ENCODE data around the gene STK31.
"Not testable (repeated sequence)": the region's sequence is repeated elsewhere in the genome, so short reads cannot be mapped to it uniquely, and the experiment has no call there.

Gene STK31

DNA sequence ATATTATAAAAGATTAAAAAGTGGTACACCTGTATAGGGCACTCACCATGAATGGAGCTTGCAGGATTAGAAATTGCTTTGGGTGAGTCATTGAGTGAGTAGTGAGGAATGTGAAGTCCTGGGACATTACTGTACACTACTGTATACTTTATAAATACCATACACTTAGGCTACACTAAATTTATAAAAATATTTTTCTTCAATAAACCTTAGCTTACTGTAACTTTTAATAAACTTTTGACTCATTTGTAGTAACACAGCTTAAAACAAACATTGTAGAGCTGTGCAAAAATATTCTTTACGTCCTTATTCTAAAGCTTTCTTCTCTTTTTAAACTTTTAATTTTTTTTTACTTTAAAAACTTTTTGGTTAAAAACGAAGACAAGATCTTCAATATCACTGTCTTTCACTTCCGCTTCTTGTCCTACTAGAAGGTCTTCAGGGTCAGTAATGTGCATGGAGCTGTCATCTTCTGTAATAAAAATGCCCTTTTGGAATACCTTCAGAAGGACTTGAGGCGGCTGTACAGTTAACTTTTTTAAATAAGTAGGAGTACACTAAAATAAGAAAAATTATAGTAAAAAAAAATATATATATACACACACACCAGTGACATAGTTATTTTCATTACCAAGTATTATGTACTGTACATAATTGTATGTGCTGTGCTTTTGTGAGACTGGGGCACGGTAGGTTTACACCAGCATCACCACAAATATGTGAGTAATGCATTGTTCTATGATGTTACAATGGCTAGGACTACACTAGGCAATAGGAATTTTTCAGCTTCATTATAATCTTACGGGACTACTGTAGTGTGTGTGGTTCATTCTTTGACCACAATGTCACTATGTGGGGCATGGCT lies 3.5 kb downstream of the STK31 start:
- TF ChIP-seq, protein P1, sequence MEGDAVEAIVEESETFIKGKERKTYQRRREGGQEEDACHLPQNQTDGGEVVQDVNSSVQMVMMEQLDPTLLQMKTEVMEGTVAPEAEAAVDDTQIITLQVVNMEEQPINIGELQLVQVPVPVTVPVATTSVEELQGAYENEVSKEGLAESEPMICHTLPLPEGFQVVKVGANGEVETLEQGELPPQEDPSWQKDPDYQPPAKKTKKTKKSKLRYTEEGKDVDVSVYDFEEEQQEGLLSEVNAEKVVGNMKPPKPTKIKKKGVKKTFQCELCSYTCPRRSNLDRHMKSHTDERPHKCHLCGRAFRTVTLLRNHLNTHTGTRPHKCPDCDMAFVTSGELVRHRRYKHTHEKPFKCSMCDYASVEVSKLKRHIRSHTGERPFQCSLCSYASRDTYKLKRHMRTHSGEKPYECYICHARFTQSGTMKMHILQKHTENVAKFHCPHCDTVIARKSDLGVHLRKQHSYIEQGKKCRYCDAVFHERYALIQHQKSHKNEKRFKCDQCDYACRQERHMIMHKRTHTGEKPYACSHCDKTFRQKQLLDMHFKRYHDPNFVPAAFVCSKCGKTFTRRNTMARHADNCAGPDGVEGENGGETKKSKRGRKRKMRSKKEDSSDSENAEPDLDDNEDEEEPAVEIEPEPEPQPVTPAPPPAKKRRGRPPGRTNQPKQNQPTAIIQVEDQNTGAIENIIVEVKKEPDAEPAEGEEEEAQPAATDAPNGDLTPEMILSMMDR (IDR thresholded peaks at IDR 0.05; ENCODE audit: extremely low read depth, missing control alignments), result no peak
- no peak for DNase-seq (ENCODE audit: low spot score)

DNA sequence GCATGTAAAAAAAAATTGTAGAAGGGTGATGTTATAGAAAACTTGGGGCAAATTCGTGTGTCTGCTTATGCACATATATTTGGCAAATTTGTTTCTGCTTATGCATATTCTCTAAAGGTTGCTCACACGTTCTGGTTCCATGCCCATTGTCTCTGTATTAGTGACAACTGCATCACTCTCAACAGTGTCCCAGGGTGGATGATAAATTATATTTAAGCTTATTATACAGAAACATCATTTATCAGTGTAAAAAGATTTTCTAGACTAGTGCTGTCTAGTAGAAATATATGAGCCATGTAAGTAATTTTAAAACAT lies 4.1 kb downstream of the STK31 start:
- TF ChIP-seq, protein P1 (IDR thresholded peaks at IDR 0.05; ENCODE audit: extremely low read depth, missing control alignments), result no peak
- DNase-seq (ENCODE audit: low spot score), result no peak

DNA sequence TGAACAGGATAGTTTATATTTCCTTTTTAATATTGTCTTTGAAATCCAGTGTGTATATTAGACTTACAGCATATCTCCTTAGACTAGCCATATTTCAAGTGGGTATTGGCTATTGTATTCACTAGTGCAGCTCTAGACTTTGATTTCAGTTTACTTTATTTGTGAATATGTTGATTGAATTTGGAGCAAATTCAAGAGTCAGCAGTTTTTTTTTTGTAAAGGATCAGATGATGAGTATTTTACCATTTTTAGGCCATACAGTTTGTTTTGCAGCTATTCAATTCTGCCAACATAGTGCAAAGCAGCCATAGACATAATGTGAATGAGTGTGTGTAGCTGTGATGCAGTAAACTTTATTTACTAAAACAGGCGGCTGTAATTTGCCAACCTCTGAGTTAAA lies 4.6 kb downstream of the STK31 start:
- DNase-seq (ENCODE audit: low spot score), result no peak
- TF ChIP-seq, protein P1 (IDR thresholded peaks at IDR 0.05; ENCODE audit: extremely low read depth, missing control alignments), result no peak

DNA sequence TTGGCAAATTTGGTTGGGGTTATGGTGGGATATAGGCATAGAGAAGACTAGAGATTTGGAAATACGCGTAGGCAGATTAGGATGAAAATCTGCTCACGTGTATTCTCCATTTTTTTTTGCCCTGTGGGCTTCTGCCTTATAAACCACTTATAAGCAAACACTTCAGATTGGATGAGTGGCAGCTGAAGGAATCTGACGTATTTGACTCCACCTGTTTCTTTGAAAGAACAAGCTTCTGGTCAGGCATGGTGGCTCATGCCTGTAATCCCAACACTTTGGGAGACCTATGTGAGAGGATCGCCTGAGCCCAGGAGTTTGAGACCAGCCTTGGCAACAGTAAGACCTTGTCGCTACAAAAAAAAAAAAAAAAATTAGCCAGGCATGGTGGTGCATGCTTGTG lies 5.1 kb downstream of the STK31 start:
- DNase-seq (ENCODE audit: low spot score), result no peak

DNA sequence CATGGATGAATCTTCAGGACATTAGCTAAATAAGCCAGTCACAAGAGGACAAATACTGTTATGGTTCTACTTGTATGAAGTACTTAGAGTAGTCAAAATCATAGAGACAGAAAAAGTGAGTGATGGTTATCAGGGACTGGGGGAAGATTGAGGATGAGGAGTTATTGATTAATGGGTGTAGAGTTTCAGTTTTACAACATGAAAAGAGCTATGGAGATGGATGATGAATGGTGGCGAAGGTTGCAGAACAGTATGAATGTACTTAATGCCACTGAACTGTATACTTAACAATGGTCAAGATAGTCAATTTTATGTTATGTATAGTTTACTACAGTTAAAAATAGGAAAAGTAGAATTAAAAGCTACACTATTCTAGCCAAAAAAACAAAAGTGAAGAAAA lies 7.8 kb downstream of the STK31 start:
- DNase-seq (ENCODE audit: low spot score), result no peak
- TF ChIP-seq, protein P1 (IDR thresholded peaks at IDR 0.05; ENCODE audit: extremely low read depth, missing control alignments), result no peak

More for the DNA sequence above, 5.1 kb downstream of the STK31 start:
- TF ChIP-seq, protein P1 (IDR thresholded peaks at IDR 0.05; ENCODE audit: extremely low read depth, missing control alignments), result no peak

DNA sequence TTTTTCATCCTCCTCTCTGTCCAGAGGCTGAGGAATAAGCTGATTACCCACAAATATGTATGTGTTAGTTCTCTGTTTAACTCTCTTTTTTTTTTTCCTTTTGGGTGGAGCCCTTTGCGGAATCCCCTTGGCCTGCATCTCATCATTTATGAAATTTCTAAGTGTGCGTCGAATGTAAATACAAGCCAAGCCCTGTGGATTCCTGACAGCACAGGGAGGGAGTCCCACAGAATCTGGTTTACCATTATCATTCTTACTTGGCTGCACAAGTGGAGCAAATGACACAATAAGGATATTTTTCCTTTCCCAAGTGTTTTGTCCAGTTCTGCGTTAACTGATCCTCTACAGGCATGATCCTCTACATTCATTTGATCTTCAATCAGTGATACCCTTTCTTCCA lies 11.4 kb downstream of the STK31 start:
- TF ChIP-seq, protein P1 (IDR thresholded peaks at IDR 0.05; ENCODE audit: extremely low read depth, missing control alignments), result no peak
- no peak for DNase-seq (ENCODE audit: low spot score)

DNA sequence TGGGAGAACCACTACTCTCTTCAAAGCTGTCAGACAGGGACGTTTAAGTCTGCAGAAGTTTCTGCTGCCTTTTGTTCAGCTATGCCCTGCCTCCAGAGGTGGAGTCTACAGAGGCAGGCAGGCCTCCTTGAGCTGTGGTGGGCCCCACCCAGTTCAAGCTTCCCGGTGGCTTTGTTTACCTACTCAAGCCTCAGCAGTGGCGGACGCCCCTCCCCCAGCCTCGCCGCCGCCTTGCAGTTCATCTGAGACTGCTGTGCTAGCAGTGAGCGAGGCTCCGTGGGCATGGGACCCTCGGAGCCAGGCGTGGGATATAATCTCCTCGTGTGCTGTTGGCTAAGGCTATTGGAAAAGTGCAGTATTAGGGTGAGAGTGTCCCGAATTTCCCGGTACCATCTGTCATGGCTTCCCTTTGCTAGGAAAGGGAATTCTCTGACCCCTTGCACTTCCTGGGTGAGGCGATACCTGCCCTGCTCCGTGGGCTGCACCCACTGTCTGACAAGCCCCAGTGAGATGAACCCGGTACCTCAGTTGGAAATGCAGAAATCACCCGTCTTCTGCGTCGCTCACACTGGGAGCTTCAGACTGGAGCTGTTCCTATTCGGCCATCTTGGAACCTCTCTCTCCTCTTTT lies 12.7 kb downstream of the STK31 start:
- DNase-seq (ENCODE audit: low spot score), result not testable (repeated sequence)

DNA sequence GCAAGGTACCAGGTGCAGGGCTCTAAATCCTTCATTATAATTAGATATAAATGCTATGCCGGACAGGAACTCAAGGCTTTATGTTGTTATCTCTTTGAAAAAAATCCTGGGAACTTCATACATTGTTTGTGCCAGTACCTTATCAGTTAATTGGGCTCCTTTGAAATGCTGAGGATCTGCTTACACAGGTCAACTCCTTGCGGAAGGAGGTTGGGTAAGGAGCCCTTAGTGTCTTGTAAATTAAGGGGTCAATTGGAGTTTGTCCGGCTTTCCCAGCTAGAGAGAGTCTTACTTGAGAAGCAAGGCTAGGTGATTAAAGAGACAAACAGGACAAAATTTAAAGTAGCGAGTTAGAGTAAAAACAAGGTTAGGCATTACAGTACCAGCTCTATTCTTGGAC lies 14.1 kb downstream of the STK31 start:
- DNase-seq (ENCODE audit: low spot score), result not testable (repeated sequence)

Data from GM20000 (cell line).